Small intestine (tissue), 7 donors: ENCODE data around the gene IGFL1. TPM values are rescaled to one million over a fixed set of nuclear protein-coding genes. Genes with fewer than 3 reads are reported as not detected.
A peak's percentile ranks its signal among the peaks of the same experiment; 100 is the strongest.
"Not testable (repeated sequence)": the region's sequence is repeated elsewhere in the genome, so short reads cannot be mapped to it uniquely, and the experiment has no call there.

Source experiments
- DNase-seq, 2 donors: peaks; one replicate each; pipeline versions ENCODE4 v3.0.0 to v3.0.0-alpha.2; 2013
- FAIRE-seq: peaks from 2 replicates; lab custom pipeline; 2012; peaks lifted over from hg19 to GRCh38; lab: Jason Lieb, UNC
- H3K27ac ChIP-seq, 3 donors: one replicate each; pipeline ENCODE4 v1.5.1; 2013; ENCODE audit warnings: low read length in 2 of 3, mild to moderate bottlenecking in 2 of 3, control low read depth in 1 of 3, inconsistent platforms in 1 of 3, low read depth in 1 of 3, moderate library complexity in 1 of 3
- H3K27me3 ChIP-seq, 3 donors: one replicate each; pipeline ENCODE4 v1.6.1; 2013; ENCODE audit warnings: low read length in 3 of 3, inconsistent platforms in 1 of 3; ENCODE audit not compliant: control insufficient read depth in 3 of 3, insufficient read depth in 3 of 3
- H3K36me3 ChIP-seq, 3 donors: one replicate each; pipeline ENCODE4 v1.6.1; 2013; ENCODE audit warnings: low read length in 3 of 3, inconsistent platforms in 1 of 3, low read depth in 1 of 3, mild to moderate bottlenecking in 1 of 3, moderate library complexity in 1 of 3; ENCODE audit not compliant: control insufficient read depth in 3 of 3, insufficient read depth in 2 of 3
- H3K4me1 ChIP-seq, 3 donors: one replicate each; pipeline ENCODE4 v1.6.1; 2013; ENCODE audit warnings: low read length in 2 of 3, inconsistent platforms in 1 of 3, low read depth in 1 of 3, mild to moderate bottlenecking in 1 of 3, moderate library complexity in 1 of 3; ENCODE audit not compliant: control insufficient read depth in 3 of 3, insufficient read depth in 2 of 3
- H3K4me3 ChIP-seq, 3 donors: one replicate each; pipeline ENCODE4 v1.5.1; 2013; ENCODE audit warnings: low read length in 3 of 3, control low read depth in 1 of 3, inconsistent platforms in 1 of 3, low read depth in 1 of 3, mild to moderate bottlenecking in 1 of 3, moderate library complexity in 1 of 3
- H3K9me3 ChIP-seq, 2 donors: one replicate each; pipeline ENCODE4 v1.6.1; 2013; ENCODE audit warnings: low read depth in 1 of 2, low read length in 1 of 2; ENCODE audit not compliant: control insufficient read depth in 2 of 2, insufficient read depth in 1 of 2
- WGBS, 3 donors: extraction: QIAGEN DNeasy Blood & Tissue Kit; methylation state at CpG; one replicate each; pipeline ENCODE4 v1.1.7; 2013; 5-methylcytosine and 5-hydroxymethylcytosine counted together
- polyA plus RNA-seq, 4 donors: library from polyadenylated mRNA; stranded (reverse) in 3 of 4; unstranded in 1 of 4; fragments of 200-250 nt in 3 of 4; fragments of 120-200 nt in 1 of 4; gene quantifications; one replicate each; pipeline versions ENCODE4 v1.2.1 to v1.2.3, GENCODE V29; 2013
- donor health status: healthy with polysubstance abuse.
- donor health status: control.
- donor health status: control.
- donor health status: Bipolar disorder and iron deficiency.
- donor health status: healthy.

IGFL1 gene
- polyA plus RNA-seq, 4 donors: not detected

DNA sequence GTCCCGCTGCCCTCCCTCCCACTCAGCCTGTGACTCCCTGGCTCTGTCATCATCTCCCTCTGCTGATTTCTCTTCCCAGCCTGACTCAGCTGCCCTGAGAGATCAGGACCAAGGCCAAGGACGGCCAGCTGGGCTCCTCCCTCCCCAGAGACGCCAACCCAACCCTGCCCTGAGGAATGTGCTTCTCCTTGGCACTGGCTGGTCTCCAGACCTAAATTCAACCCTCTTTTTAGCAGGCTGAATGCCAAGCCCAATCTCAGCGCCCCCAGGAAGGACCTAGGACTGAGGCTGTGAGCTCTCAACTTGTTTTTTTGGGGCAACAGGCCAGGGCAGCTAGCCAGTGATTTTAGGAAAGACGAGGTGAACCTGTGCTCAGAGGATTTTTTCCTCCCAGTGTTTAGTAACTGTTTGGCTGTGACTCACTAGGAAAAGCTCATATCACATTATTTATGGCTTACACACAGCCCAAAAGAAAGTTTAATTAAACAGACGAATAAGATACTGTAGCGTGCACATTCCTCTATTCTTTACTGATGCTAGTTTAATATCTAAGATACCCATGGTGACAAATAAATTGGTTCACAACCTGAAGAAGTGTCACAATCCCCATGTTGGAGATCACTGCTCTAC is 7.4 kb upstream of the IGFL1 start:
- FAIRE-seq: no peak

GRCh38 chr19:46223787-46224186 is 5.8 kb upstream of the IGFL1 start:
- H3K4me3 ChIP-seq, H3K4me1 ChIP-seq, FAIRE-seq, H3K9me3 ChIP-seq, DNase-seq, H3K27ac ChIP-seq, H3K36me3 ChIP-seq: not testable (repeated sequence)
- 52 to 71% (median 59%) methylated on average over 6 to 8 of the region's 10 CpGs for WGBS, 3 donors
- peaks cover 0 to 29% (median 5%) of the 10 kb centered on the region in 3 donors for H3K27me3 ChIP-seq

More for the DNA sequence above, 7.4 kb upstream of the IGFL1 start:
- no peak overlapping the region for H3K4me3 ChIP-seq
- H3K36me3 ChIP-seq: no peaks in the 10 kb centered on the region
- no peaks in the 10 kb centered on the region for H3K9me3 ChIP-seq
- H3K27ac ChIP-seq: no peak overlapping the region
- H3K4me1 ChIP-seq: no peaks in the 10 kb centered on the region
- peaks cover 0 to 23% (median 5%) of the 10 kb centered on the region in 3 donors for H3K27me3 ChIP-seq
- no peak for DNase-seq
- 20 to 28% (median 22%) methylated on average over 7 of the region's 7 CpGs for WGBS, 3 donors

DNA sequence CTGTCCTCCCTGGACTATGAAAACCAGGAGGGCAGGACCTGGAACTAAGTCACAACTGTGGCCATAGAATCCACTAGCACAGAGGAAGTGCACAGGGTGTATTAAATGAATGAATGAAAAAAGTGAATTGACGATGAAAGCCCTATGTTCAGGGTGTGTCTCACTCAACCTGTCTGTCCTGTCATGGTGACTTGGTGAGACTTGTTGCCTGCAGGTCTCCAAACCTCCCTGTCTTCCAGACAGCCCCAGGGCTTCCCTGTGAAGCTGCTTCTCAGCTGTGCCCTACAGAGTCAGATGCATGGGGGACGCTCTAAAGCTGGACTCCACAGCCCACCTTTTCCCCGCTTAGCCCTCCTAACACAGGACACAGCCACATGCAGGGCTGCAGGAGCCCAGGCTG is 4.8 kb upstream of the IGFL1 start:
- no peak for FAIRE-seq
- Histone ChIP-seq H3K4me1 (no peaks in the 10 kb centered on the region), H3K27ac (no peak overlapping the region), H3K9me3 (no peaks in the 10 kb centered on the region), H3K4me3 (no peak overlapping the region), H3K36me3 (no peaks in the 10 kb centered on the region), H3K27me3 (peaks cover 0 to 29% (median 5%) of the 10 kb centered on the region in 3 donors)
- WGBS, 3 donors: 46 to 74% (median 56%) methylated on average over 3 of the region's 3 CpGs
- no peak for DNase-seq

DNA sequence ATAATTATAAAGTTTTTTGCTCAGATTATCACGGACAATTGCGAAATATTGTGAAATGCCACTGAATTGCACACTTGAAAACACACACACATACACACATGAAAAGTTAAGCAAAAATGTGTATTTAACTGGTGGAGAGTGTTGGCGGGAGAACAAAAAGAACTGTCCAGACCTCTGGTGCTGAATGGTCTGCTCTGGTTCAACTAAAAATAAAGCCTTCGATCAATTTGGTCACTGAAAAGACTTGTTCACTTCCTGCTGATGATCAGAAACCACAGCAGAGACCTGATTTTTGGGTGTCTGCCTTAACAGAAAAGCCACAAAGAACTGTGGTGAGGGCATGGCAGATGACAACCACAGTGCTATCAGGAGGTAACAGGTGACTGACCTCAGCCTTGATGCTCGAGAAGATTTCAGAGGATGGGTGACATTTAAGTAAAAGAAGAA is 4.0 kb upstream of the IGFL1 start:
- WGBS, 3 donors: 22 to 44% (median 33%) methylated on average over 5 of the region's 5 CpGs
- Histone ChIP-seq H3K4me1 (no peaks in the 10 kb centered on the region), H3K27me3 (peaks cover 0 to 26% (median 6%) of the 10 kb centered on the region in 3 donors), H3K9me3 (no peaks in the 10 kb centered on the region), H3K27ac (no peak overlapping the region), H3K36me3 (no peaks in the 10 kb centered on the region), H3K4me3 (no peak overlapping the region)
- FAIRE-seq (no peak), DNase-seq (peak in 1 of 2 donors; percentile 11)

GRCh38 chr19:46226438-46226973 is 3.0 kb upstream of the IGFL1 start:
- no peak for FAIRE-seq
- Histone ChIP-seq H3K27ac (no peak overlapping the region), H3K36me3 (no peaks in the 10 kb centered on the region), H3K4me1 (no peaks in the 10 kb centered on the region), H3K9me3 (no peaks in the 10 kb centered on the region), H3K4me3 (no peak overlapping the region), H3K27me3 (peaks cover 0 to 25% (median 7%) of the 10 kb centered on the region in 3 donors)
- no peak for DNase-seq
- WGBS, 3 donors: 48 to 58% (median 58%) methylated on average over 9 of the region's 9 CpGs

DNA sequence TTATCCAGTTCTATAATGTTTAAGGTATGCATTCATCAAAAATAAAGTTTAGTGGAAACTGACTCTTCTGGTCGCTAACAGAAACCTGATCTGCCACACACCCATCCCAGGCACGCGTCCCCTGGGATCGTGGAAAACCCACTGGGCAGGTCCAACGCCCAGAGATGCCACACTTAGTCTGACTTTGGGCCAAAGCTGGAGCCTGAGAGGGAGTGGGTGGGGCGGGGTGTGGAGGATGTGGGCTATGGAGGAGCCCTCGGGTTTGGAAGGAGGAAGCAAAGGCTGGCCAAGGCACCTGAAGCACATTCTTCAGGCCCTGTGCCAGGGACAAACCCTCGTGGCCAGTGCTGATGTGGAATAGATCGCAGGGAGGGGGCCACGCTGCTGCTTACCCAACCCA is 2.5 kb downstream of the IGFL1 start:
- H3K36me3 ChIP-seq: no peaks in the 10 kb centered on the region
- DNase-seq: no peak
- WGBS, 3 donors: 48 to 67% (median 51%) methylated on average over 9 to 10 of the region's 10 CpGs
- peaks cover 0 to 12% (median 2%) of the 10 kb centered on the region in 3 donors for H3K27me3 ChIP-seq
- FAIRE-seq: no peak
- H3K4me1 ChIP-seq: no peaks in the 10 kb centered on the region
- no peaks in the 10 kb centered on the region for H3K9me3 ChIP-seq
- no peak overlapping the region for H3K4me3 ChIP-seq
- no peak overlapping the region for H3K27ac ChIP-seq

- Histone ChIP-seq H3K36me3 (no peaks in the 10 kb centered on the region), H3K9me3 (no peaks in the 10 kb centered on the region), H3K4me3 (no peak overlapping the region), H3K4me1 (no peaks in the 10 kb centered on the region), H3K27me3 (peaks cover 0 to 10% (median 2%) of the 10 kb centered on the region in 3 donors), H3K27ac (no peak overlapping the region)
- DNase-seq (no peak), FAIRE-seq (no peak)
- WGBS, 3 donors: 51 to 79% (median 60%) methylated on average over 11 of the region's 11 CpGs
Measured at GRCh38 chr19:46232468-46232867, 2.9 kb downstream of the IGFL1 start.

- Histone ChIP-seq H3K4me1 (no peaks in the 10 kb centered on the region), H3K36me3 (no peaks in the 10 kb centered on the region), H3K27ac (no peak overlapping the region), H3K4me3 (no peak overlapping the region), H3K27me3 (peaks cover 0 to 7% (median 2%) of the 10 kb centered on the region in 3 donors), H3K9me3 (no peaks in the 10 kb centered on the region)
- DNase-seq (no peak), FAIRE-seq (no peak)
- WGBS, 3 donors: 78 to 86% (median 85%) methylated on average over 20 of the region's 20 CpGs
Measured at GRCh38 chr19:46232938-46233621, 3.5 kb downstream of the IGFL1 start.
